ENCODE measurements around the gene SLC30A3. TPM values are rescaled to one million over a fixed set of nuclear protein-coding genes. Genes with fewer than 3 reads are reported as not detected.

Gene SLC30A3
- total and polyA plus RNA-seq, 2 of the 13 experiments (the other 11 are each of a cell fraction or from before 2014, with no cell fraction given): 0.38 to 0.79 TPM

DNA sequence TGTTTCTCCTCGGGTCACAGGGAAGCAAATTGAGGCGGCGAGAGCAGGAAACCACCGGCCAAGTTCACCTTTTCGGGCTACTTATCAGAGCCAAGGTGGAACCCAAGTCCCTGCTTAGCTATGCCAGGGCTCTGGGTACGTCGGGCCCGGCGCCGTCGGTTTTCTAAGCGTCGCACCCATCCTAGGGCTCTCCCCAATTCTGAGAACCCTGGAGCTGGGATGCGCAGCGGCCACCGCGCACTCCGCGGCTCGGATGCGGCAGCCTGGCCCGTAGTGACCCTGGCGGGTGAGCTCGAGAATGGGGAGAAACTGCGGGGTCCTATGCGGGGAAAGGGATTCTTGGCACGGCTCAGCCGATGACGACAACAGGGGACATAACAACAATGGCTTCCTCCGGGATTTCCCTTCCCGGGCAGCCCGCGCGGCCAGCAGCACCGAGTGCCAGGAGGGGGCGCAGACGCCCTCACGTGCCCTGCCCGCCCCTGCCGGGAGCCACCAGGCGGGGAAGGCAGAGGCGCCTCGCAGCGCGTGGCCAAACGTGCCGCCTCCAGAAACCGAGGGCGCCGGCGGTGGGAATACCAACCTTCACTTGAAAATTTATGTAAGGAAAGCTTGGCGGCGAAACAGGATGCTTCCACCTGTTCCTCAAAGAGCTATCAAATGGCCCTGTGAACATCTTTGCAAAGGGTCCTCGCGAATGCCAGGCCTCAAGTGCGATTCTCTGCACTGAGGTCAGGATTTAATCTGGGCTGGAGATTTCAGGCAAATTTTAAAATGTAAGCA, 2.1 kb upstream of the SLC30A3 start (continued):
- TF ChIP-seq, protein P1, sequence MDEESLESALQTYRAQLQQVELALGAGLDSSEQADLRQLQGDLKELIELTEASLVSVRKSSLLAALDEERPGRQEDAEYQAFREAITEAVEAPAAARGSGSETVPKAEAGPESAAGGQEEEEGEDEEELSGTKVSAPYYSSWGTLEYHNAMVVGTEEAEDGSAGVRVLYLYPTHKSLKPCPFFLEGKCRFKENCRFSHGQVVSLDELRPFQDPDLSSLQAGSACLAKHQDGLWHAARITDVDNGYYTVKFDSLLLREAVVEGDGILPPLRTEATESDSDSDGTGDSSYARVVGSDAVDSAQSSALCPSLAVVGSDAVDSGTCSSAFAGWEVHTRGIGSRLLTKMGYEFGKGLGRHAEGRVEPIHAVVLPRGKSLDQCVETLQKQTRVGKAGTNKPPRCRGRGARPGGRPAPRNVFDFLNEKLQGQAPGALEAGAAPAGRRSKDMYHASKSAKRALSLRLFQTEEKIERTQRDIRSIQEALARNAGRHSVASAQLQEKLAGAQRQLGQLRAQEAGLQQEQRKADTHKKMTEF (CRISPR knock-in tag; IDR thresholded peaks at IDR 0.05): peak; percentile 61; the same call in 1 of the 2 replicates
- TF ChIP-seq HNRNPK (IDR thresholded peaks at IDR 0.05; ENCODE audit: low read depth, low read length, poor library complexity, severe bottlenecking): no peak
- no peak for TF ChIP-seq KDM1A (CRISPR knock-in tag; IDR thresholded peaks at IDR 0.05)
- TF ChIP-seq, protein P2, sequence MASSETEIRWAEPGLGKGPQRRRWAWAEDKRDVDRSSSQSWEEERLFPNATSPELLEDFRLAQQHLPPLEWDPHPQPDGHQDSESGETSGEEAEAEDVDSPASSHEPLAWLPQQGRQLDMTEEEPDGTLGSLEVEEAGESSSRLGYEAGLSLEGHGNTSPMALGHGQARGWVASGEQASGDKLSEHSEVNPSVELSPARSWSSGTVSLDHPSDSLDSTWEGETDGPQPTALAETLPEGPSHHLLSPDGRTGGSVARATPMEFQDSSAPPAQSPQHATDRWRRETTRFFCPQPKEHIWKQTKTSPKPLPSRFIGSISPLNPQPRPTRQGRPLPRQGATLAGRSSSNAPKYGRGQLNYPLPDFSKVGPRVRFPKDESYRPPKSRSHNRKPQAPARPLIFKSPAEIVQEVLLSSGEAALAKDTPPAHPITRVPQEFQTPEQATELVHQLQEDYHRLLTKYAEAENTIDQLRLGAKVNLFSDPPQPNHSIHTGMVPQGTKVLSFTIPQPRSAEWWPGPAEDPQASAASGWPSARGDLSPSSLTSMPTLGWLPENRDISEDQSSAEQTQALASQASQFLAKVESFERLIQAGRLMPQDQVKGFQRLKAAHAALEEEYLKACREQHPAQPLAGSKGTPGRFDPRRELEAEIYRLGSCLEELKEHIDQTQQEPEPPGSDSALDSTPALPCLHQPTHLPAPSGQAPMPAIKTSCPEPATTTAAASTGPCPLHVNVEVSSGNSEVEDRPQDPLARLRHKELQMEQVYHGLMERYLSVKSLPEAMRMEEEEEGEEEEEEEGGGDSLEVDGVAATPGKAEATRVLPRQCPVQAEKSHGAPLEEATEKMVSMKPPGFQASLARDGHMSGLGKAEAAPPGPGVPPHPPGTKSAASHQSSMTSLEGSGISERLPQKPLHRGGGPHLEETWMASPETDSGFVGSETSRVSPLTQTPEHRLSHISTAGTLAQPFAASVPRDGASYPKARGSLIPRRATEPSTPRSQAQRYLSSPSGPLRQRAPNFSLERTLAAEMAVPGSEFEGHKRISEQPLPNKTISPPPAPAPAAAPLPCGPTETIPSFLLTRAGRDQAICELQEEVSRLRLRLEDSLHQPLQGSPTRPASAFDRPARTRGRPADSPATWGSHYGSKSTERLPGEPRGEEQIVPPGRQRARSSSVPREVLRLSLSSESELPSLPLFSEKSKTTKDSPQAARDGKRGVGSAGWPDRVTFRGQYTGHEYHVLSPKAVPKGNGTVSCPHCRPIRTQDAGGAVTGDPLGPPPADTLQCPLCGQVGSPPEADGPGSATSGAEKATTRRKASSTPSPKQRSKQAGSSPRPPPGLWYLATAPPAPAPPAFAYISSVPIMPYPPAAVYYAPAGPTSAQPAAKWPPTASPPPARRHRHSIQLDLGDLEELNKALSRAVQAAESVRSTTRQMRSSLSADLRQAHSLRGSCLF (CRISPR knock-in tag; IDR thresholded peaks at IDR 0.05; ENCODE audit: borderline replicate concordance): no peak
- peak; percentile 42 for TF ChIP-seq RBM39 (IDR thresholded peaks at IDR 0.05; ENCODE audit: low read depth, low read length, poor library complexity, severe bottlenecking)
- peak; percentile 92 for TF ChIP-seq KDM2A (CRISPR knock-in tag; IDR thresholded peaks at IDR 0.05; ENCODE audit: borderline replicate concordance, low read depth)
- peak; percentile 59 for TF ChIP-seq ELF3 (CRISPR knock-in tag; IDR thresholded peaks at IDR 0.05)
- peak; percentile 90 for TF ChIP-seq MYC (CRISPR knock-in tag; IDR thresholded peaks at IDR 0.05; ENCODE audit: borderline replicate concordance)
- TF ChIP-seq ZNF75D (CRISPR knock-in tag; IDR thresholded peaks at IDR 0.05; ENCODE audit: borderline replicate concordance): no peak
- TF ChIP-seq, protein P3, sequence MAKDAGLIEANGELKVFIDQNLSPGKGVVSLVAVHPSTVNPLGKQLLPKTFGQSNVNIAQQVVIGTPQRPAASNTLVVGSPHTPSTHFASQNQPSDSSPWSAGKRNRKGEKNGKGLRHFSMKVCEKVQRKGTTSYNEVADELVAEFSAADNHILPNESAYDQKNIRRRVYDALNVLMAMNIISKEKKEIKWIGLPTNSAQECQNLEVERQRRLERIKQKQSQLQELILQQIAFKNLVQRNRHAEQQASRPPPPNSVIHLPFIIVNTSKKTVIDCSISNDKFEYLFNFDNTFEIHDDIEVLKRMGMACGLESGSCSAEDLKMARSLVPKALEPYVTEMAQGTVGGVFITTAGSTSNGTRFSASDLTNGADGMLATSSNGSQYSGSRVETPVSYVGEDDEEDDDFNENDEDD (CRISPR knock-in tag; IDR thresholded peaks at IDR 0.05; ENCODE audit: borderline replicate concordance): peak; percentile 96
- no peak for TF ChIP-seq KDM5A (IDR thresholded peaks at IDR 0.05; ENCODE audit: borderline replicate concordance, low read length)
- no peak for TF ChIP-seq KLF15 (CRISPR knock-in tag; IDR thresholded peaks at IDR 0.05; ENCODE audit: borderline replicate concordance)
- TF ChIP-seq, protein P4, sequence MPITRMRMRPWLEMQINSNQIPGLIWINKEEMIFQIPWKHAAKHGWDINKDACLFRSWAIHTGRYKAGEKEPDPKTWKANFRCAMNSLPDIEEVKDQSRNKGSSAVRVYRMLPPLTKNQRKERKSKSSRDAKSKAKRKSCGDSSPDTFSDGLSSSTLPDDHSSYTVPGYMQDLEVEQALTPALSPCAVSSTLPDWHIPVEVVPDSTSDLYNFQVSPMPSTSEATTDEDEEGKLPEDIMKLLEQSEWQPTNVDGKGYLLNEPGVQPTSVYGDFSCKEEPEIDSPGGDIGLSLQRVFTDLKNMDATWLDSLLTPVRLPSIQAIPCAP (CRISPR knock-in tag; IDR thresholded peaks at IDR 0.05; ENCODE audit: low read depth): no peak
